Measurements from ENCODE around the gene DMPK. TPM values are rescaled to one million over a fixed set of nuclear protein-coding genes. Genes with fewer than 3 reads are reported as not detected.

Gene DMPK
- polyA plus RNA-seq, 4 donors = 12.7 to 42.2 (median 21.6) TPM

GRCh38 chr19:45824531-45825262, 42.4 kb upstream of the DMPK start:
- no peak overlapping the region for H3K27ac ChIP-seq (ENCODE audit: low read depth in 1 of 3, low read length in 2 of 3)
- H3K4me3 ChIP-seq (ENCODE audit: low read depth in 1 of 3, low read length in 3 of 3) = no peak overlapping the region
- no peak for DNase-seq
- no peaks in the 10 kb centered on the region for H3K27me3 ChIP-seq (ENCODE audit: control insufficient read depth in 3 of 3, insufficient read depth in 3 of 3, low read length in 3 of 3)
- 80 to 86% (median 81%) methylated on average over 26 of the region's 26 CpGs for WGBS, 3 donors
- H3K36me3 ChIP-seq (ENCODE audit: control insufficient read depth in 3 of 3, insufficient read depth in 2 of 3, low read depth in 1 of 3, low read length in 3 of 3) = peaks cover 11 to 97% (median 16%) of the 10 kb centered on the region in 3 donors
- no peaks in the 10 kb centered on the region for H3K9me3 ChIP-seq (ENCODE audit: control insufficient read depth in 2 of 2, insufficient read depth in 1 of 2, low read depth in 1 of 2, low read length in 1 of 2)
- FAIRE-seq = no peak
- H3K4me1 ChIP-seq (ENCODE audit: control insufficient read depth in 3 of 3, insufficient read depth in 2 of 3, low read depth in 1 of 3, low read length in 2 of 3) = no peaks in the 10 kb centered on the region

- no peak overlapping the region for H3K4me3 ChIP-seq (ENCODE audit: low read depth in 1 of 3, low read length in 3 of 3)
- no peak overlapping the region for H3K27ac ChIP-seq (ENCODE audit: low read depth in 1 of 3, low read length in 2 of 3)
- FAIRE-seq (no peak), DNase-seq (peak in 1 of 2 donors; percentile 22)
- H3K9me3 ChIP-seq (ENCODE audit: control insufficient read depth in 2 of 2, insufficient read depth in 1 of 2, low read depth in 1 of 2, low read length in 1 of 2) = no peaks in the 10 kb centered on the region
- 21 to 55% (median 29%) methylated on average over 12 of the region's 12 CpGs for WGBS, 3 donors
- no peaks in the 10 kb centered on the region for H3K4me1 ChIP-seq (ENCODE audit: control insufficient read depth in 3 of 3, insufficient read depth in 2 of 3, low read depth in 1 of 3, low read length in 2 of 3)
- no peaks in the 10 kb centered on the region for H3K27me3 ChIP-seq (ENCODE audit: control insufficient read depth in 3 of 3, insufficient read depth in 3 of 3, low read length in 3 of 3)
- peaks cover 10 to 97% (median 16%) of the 10 kb centered on the region in 3 donors for H3K36me3 ChIP-seq (ENCODE audit: control insufficient read depth in 3 of 3, insufficient read depth in 2 of 3, low read depth in 1 of 3, low read length in 3 of 3)
These were observed 41.8 kb upstream of the DMPK start for GRCh38 chr19:45824041-45824471.

- no peak for DNase-seq
These were observed 40.9 kb upstream of the DMPK start for GRCh38 chr19:45823182-45823581.

GRCh38 chr19:45822716-45823115, 40.4 kb upstream of the DMPK start:
- WGBS, 3 donors = 95 to 99% (median 96%) methylated on average over 5 of the region's 5 CpGs
- DNase-seq (no peak), FAIRE-seq (no peak)
- no peak overlapping the region for H3K4me3 ChIP-seq (ENCODE audit: low read depth in 1 of 3, low read length in 3 of 3)
- no peaks in the 10 kb centered on the region for H3K4me1 ChIP-seq (ENCODE audit: control insufficient read depth in 3 of 3, insufficient read depth in 2 of 3, low read depth in 1 of 3, low read length in 2 of 3)
- no peak overlapping the region for H3K27ac ChIP-seq (ENCODE audit: low read depth in 1 of 3, low read length in 2 of 3)
- H3K27me3 ChIP-seq (ENCODE audit: control insufficient read depth in 3 of 3, insufficient read depth in 3 of 3, low read length in 3 of 3) = no peaks in the 10 kb centered on the region
- peaks cover 2 to 96% (median 11%) of the 10 kb centered on the region in 3 donors for H3K36me3 ChIP-seq (ENCODE audit: control insufficient read depth in 3 of 3, insufficient read depth in 2 of 3, low read depth in 1 of 3, low read length in 3 of 3)
- no peaks in the 10 kb centered on the region for H3K9me3 ChIP-seq (ENCODE audit: control insufficient read depth in 2 of 2, insufficient read depth in 1 of 2, low read depth in 1 of 2, low read length in 1 of 2)

More at GRCh38 chr19:45823182-45823581, 40.9 kb upstream of the DMPK start:
- Histone ChIP-seq H3K4me3 (ENCODE audit: low read depth in 1 of 3, low read length in 3 of 3) (no peak overlapping the region), H3K27ac (ENCODE audit: low read depth in 1 of 3, low read length in 2 of 3) (no peak overlapping the region), H3K36me3 (ENCODE audit: control insufficient read depth in 3 of 3, insufficient read depth in 2 of 3, low read depth in 1 of 3, low read length in 3 of 3) (peaks cover 3 to 96% (median 11%) of the 10 kb centered on the region in 3 donors), H3K4me1 (ENCODE audit: control insufficient read depth in 3 of 3, insufficient read depth in 2 of 3, low read depth in 1 of 3, low read length in 2 of 3) (no peaks in the 10 kb centered on the region), H3K9me3 (ENCODE audit: control insufficient read depth in 2 of 2, insufficient read depth in 1 of 2, low read depth in 1 of 2, low read length in 1 of 2) (no peaks in the 10 kb centered on the region), H3K27me3 (ENCODE audit: control insufficient read depth in 3 of 3, insufficient read depth in 3 of 3, low read length in 3 of 3) (no peaks in the 10 kb centered on the region)
- WGBS, 3 donors = 91 to 94% (median 94%) methylated on average over 11 to 12 of the region's 12 CpGs
- FAIRE-seq = no peak

- 85 to 92% (median 85%) methylated on average over 10 of the region's 10 CpGs for WGBS, 3 donors
These were observed 39.3 kb upstream of the DMPK start for GRCh38 chr19:45821570-45821969.

GRCh38 chr19:45821103-45821521, 38.8 kb upstream of the DMPK start:
- no peaks in the 10 kb centered on the region for H3K9me3 ChIP-seq (ENCODE audit: control insufficient read depth in 2 of 2, insufficient read depth in 1 of 2, low read depth in 1 of 2, low read length in 1 of 2)
- WGBS, 3 donors = 86 to 89% (median 87%) methylated on average over 8 of the region's 8 CpGs
- H3K27me3 ChIP-seq (ENCODE audit: control insufficient read depth in 3 of 3, insufficient read depth in 3 of 3, low read length in 3 of 3) = no peaks in the 10 kb centered on the region
- no peak overlapping the region for H3K4me3 ChIP-seq (ENCODE audit: low read depth in 1 of 3, low read length in 3 of 3)
- H3K4me1 ChIP-seq (ENCODE audit: control insufficient read depth in 3 of 3, insufficient read depth in 2 of 3, low read depth in 1 of 3, low read length in 2 of 3) = peaks cover 0 to 3% (median 0%) of the 10 kb centered on the region in 3 donors
- no peak for FAIRE-seq
- peaks cover 4 to 93% (median 9%) of the 10 kb centered on the region in 3 donors for H3K36me3 ChIP-seq (ENCODE audit: control insufficient read depth in 3 of 3, insufficient read depth in 2 of 3, low read depth in 1 of 3, low read length in 3 of 3)
- no peak overlapping the region for H3K27ac ChIP-seq (ENCODE audit: low read depth in 1 of 3, low read length in 2 of 3)
- no peak for DNase-seq

More at GRCh38 chr19:45821570-45821969, 39.3 kb upstream of the DMPK start:
- FAIRE-seq (no peak), DNase-seq (no peak)
- Histone ChIP-seq H3K9me3 (ENCODE audit: control insufficient read depth in 2 of 2, insufficient read depth in 1 of 2, low read depth in 1 of 2, low read length in 1 of 2) (no peaks in the 10 kb centered on the region), H3K27me3 (ENCODE audit: control insufficient read depth in 3 of 3, insufficient read depth in 3 of 3, low read length in 3 of 3) (no peaks in the 10 kb centered on the region), H3K36me3 (ENCODE audit: control insufficient read depth in 3 of 3, insufficient read depth in 2 of 3, low read depth in 1 of 3, low read length in 3 of 3) (peaks cover 2 to 93% (median 9%) of the 10 kb centered on the region in 3 donors), H3K4me3 (ENCODE audit: low read depth in 1 of 3, low read length in 3 of 3) (no peak overlapping the region), H3K4me1 (ENCODE audit: control insufficient read depth in 3 of 3, insufficient read depth in 2 of 3, low read depth in 1 of 3, low read length in 2 of 3) (peaks cover 0 to 3% (median 0%) of the 10 kb centered on the region in 3 donors), H3K27ac (ENCODE audit: low read depth in 1 of 3, low read length in 2 of 3) (no peak overlapping the region)

GRCh38 chr19:45820413-45821102, 38.3 kb upstream of the DMPK start:
- 74 to 82% (median 79%) methylated on average over 20 of the region's 20 CpGs for WGBS, 3 donors
- DNase-seq = no peak
- H3K36me3 ChIP-seq (ENCODE audit: control insufficient read depth in 3 of 3, insufficient read depth in 2 of 3, low read depth in 1 of 3, low read length in 3 of 3) = peaks cover 4 to 92% (median 8%) of the 10 kb centered on the region in 3 donors

GRCh38 chr19:45819769-45820168, 37.5 kb upstream of the DMPK start:
- Histone ChIP-seq H3K4me1 (ENCODE audit: control insufficient read depth in 3 of 3, insufficient read depth in 2 of 3, low read depth in 1 of 3, low read length in 2 of 3) (peaks cover 0 to 3% (median 0%) of the 10 kb centered on the region in 3 donors), H3K36me3 (ENCODE audit: control insufficient read depth in 3 of 3, insufficient read depth in 2 of 3, low read depth in 1 of 3, low read length in 3 of 3) (peaks cover 2 to 90% (median 5%) of the 10 kb centered on the region in 3 donors), H3K27me3 (ENCODE audit: control insufficient read depth in 3 of 3, insufficient read depth in 3 of 3, low read length in 3 of 3) (no peaks in the 10 kb centered on the region), H3K27ac (ENCODE audit: low read depth in 1 of 3, low read length in 2 of 3) (no peak overlapping the region), H3K4me3 (ENCODE audit: low read depth in 1 of 3, low read length in 3 of 3) (no peak overlapping the region), H3K9me3 (ENCODE audit: control insufficient read depth in 2 of 2, insufficient read depth in 1 of 2, low read depth in 1 of 2, low read length in 1 of 2) (no peaks in the 10 kb centered on the region)
- WGBS, 3 donors = 83 to 90% (median 85%) methylated on average over 6 of the region's 6 CpGs
- DNase-seq = no peak
- FAIRE-seq = no peak

More at GRCh38 chr19:45820413-45821102, 38.3 kb upstream of the DMPK start:
- Histone ChIP-seq H3K4me1 (ENCODE audit: control insufficient read depth in 3 of 3, insufficient read depth in 2 of 3, low read depth in 1 of 3, low read length in 2 of 3) (peaks cover 0 to 3% (median 0%) of the 10 kb centered on the region in 3 donors), H3K4me3 (ENCODE audit: low read depth in 1 of 3, low read length in 3 of 3) (no peak overlapping the region), H3K27me3 (ENCODE audit: control insufficient read depth in 3 of 3, insufficient read depth in 3 of 3, low read length in 3 of 3) (no peaks in the 10 kb centered on the region), H3K27ac (ENCODE audit: low read depth in 1 of 3, low read length in 2 of 3) (no peak overlapping the region), H3K9me3 (ENCODE audit: control insufficient read depth in 2 of 2, insufficient read depth in 1 of 2, low read depth in 1 of 2, low read length in 1 of 2) (no peaks in the 10 kb centered on the region)
- no peak for FAIRE-seq

Data from small intestine (tissue), 7 donors.